Stimulated activated CD8-positive, alpha-beta memory T cell treated with anti-CD3 and anti-CD28 coated beads, Interleukin-7, amount 100 ng/mL, for 1 hour (primary cell): ENCODE data around the gene ZFAND3.
"Not testable (repeated sequence)": the region's sequence is repeated elsewhere in the genome, so short reads cannot be mapped to it uniquely, and the experiment has no call there.

Experiments used
- DNase-seq, 2 donors: peaks; one replicate each; pipeline ENCODE4 v3.0.0-alpha.2; 2020; ENCODE audit warnings: low read depth in 2 of 2

Gene ZFAND3

GRCh38 chr6:37936906-37937305 is 117.4 kb downstream of the ZFAND3 start:
- DNase-seq, result no peak

- DNase-seq, result no peak
These were observed 119.4 kb downstream of the ZFAND3 start for GRCh38 chr6:37938909-37939308.

GRCh38 chr6:37940074-37940847 is 120.7 kb downstream of the ZFAND3 start:
- DNase-seq, result no peak

- DNase-seq, result no peak
These were observed 122.3 kb downstream of the ZFAND3 start for GRCh38 chr6:37941871-37942270.

GRCh38 chr6:37942606-37943376 is 123.3 kb downstream of the ZFAND3 start:
- DNase-seq, result no peak

GRCh38 chr6:37943436-37944058 is 124.0 kb downstream of the ZFAND3 start:
- no peak for DNase-seq

- no peak for DNase-seq
These were observed 126.5 kb downstream of the ZFAND3 start for GRCh38 chr6:37946057-37946456.

GRCh38 chr6:37947468-37947867 is 127.9 kb downstream of the ZFAND3 start:
- DNase-seq, result no peak

- DNase-seq, result not testable (repeated sequence)
These were observed 129.1 kb downstream of the ZFAND3 start for GRCh38 chr6:37948584-37948983.

GRCh38 chr6:37952027-37952426 is 132.5 kb downstream of the ZFAND3 start:
- DNase-seq, result no peak

- DNase-seq, result no peak
These were observed 135.3 kb downstream of the ZFAND3 start for GRCh38 chr6:37954791-37955190.

GRCh38 chr6:37956711-37957275 is 137.3 kb downstream of the ZFAND3 start:
- no peak for DNase-seq

GRCh38 chr6:37959061-37959460 is 139.5 kb downstream of the ZFAND3 start:
- DNase-seq, result no peak

GRCh38 chr6:37960139-37960935 is 140.8 kb downstream of the ZFAND3 start:
- DNase-seq, result no peak

GRCh38 chr6:37962481-37963080 is 143.1 kb downstream of the ZFAND3 start:
- DNase-seq, result not testable (repeated sequence)

GRCh38 chr6:37965964-37966676 is 146.6 kb downstream of the ZFAND3 start:
- no peak for DNase-seq

GRCh38 chr6:37966801-37967200 is 147.3 kb downstream of the ZFAND3 start:
- no peak for DNase-seq

GRCh38 chr6:37967651-37968050 is 148.1 kb downstream of the ZFAND3 start:
- DNase-seq, result no peak

- DNase-seq, result no peak
These were observed 151.7 kb downstream of the ZFAND3 start for GRCh38 chr6:37971266-37971665.

GRCh38 chr6:37971711-37972390 is 152.3 kb downstream of the ZFAND3 start:
- no peak for DNase-seq
